Activated CD4-positive, alpha-beta T cell treated with anti-CD3 and anti-CD28 coated beads for 36 hours (primary cell): ENCODE results near the gene CCNY. TPM values are rescaled to one million over a fixed set of nuclear protein-coding genes. Genes with fewer than 3 reads are reported as not detected.
"Not testable (repeated sequence)": the region's sequence is repeated elsewhere in the genome, so short reads cannot be mapped to it uniquely, and the experiment has no call there.

Experiments
- ATAC-seq: fragments of 200-7000 bp; cut with Tn5 transposase; one replicate; pipeline ENCODE4 v1.10.0; 2021; ENCODE audit warnings: mild to moderate bottlenecking, moderate library complexity
- CTCF ChIA-PET: fragments of 350-600 bp; sonication (Branson Sonifier 250); formaldehyde crosslinking; loops from one replicate; lab custom pipeline; 2021; ENCODE audit warnings: antibody characterized with exemption; lab: Charles Lee
- POLR2A ChIA-PET: fragments of 350-600 bp; sonication (Branson Sonifier 250); formaldehyde crosslinking; loops from one replicate; lab custom pipeline; 2021; ENCODE audit warnings: antibody characterized with exemption, inconsistent platforms; lab: Charles Lee
- DNase-seq: peaks from one replicate; pipeline ENCODE4 v3.0.0-alpha.2; 2020
- H3K27ac Mint-ChIP-seq: one replicate; pipeline ENCODE4 v1.8.0; 2021; ENCODE audit warnings: mixed read lengths
- H3K27me3 Mint-ChIP-seq: one replicate; pipeline ENCODE4 v1.8.0; 2021; ENCODE audit warnings: mixed read lengths
- H3K36me3 Mint-ChIP-seq: one replicate; pipeline ENCODE4 v1.8.0; 2021; ENCODE audit warnings: low read depth, mixed read lengths
- H3K4me1 Mint-ChIP-seq: one replicate; pipeline ENCODE4 v1.8.0; 2021; ENCODE audit warnings: mixed read lengths
- H3K4me3 Mint-ChIP-seq: one replicate; pipeline ENCODE4 v1.8.0; 2021; ENCODE audit warnings: mild to moderate bottlenecking, moderate library complexity, mixed read lengths
- H3K9me3 Mint-ChIP-seq: one replicate; pipeline ENCODE4 v1.8.0; 2021; ENCODE audit warnings: low read depth, mixed read lengths
- intact Hi-C, 2 experiments: fragments of 100-400 bp; cut with DNase I in 1 of 2; cut with micrococcal nuclease in 1 of 2; formaldehyde crosslinking; loops; one replicate each; pipeline versions ENCODE4 v1.14.2 to v1.15.1; 2022 to 2024; cut with DNase I, micrococcal nuclease
- total RNA-seq, 2 experiments: library from RNA; stranded (reverse); gene quantifications; one replicate each; pipeline ENCODE4 v1.2.3, GENCODE V29; 2021

CCNY gene
- total RNA-seq, 2 experiments from 2014 or later, result 49.4 to 54.0 TPM

- ChIA-PET POLR2A (no interaction called here), CTCF (interaction anchor here (1.3 kb wide), 1 partner anchor 13 kb away, joined by 3 read pairs; no protein-coding TSS in a partner anchor)
- DNase-seq (no peak), ATAC-seq (no peak)
- Mint-ChIP-seq H3K27ac (no peak overlapping the region), H3K36me3 (peaks cover 2% of the 10 kb centered on the region), H3K9me3 (no peaks in the 10 kb centered on the region), H3K4me3 (no peak overlapping the region), H3K4me1 (peaks cover 51% of the 10 kb centered on the region), H3K27me3 (no peaks in the 10 kb centered on the region)
- intact Hi-C loops, result no loop called here
Measured at GRCh38 chr10:35396560-35397434, 60.5 kb downstream of the CCNY start.

- intact Hi-C loops, result no loop called here
- CTCF ChIA-PET, result interaction anchor here (0.8 to 1.3 kb wide), 2 partner anchors 12 to 19 kb away, joined by 3 read pairs; no protein-coding TSS in a partner anchor
- H3K9me3 Mint-ChIP-seq, result no peaks in the 10 kb centered on the region
Measured at GRCh38 chr10:35397953-35398352, 61.6 kb downstream of the CCNY start.

GRCh38 chr10:35398355-35398754 lies 62.0 kb downstream of the CCNY start:
- peaks cover 2% of the 10 kb centered on the region for H3K36me3 Mint-ChIP-seq
- POLR2A ChIA-PET, result no interaction called here
- no peaks in the 10 kb centered on the region for H3K9me3 Mint-ChIP-seq
- no peaks in the 10 kb centered on the region for H3K27me3 Mint-ChIP-seq
- intact Hi-C loops, result no loop called here
- no peak overlapping the region for H3K4me3 Mint-ChIP-seq
- ATAC-seq (no peak), DNase-seq (no peak)
- peaks cover 41% of the 10 kb centered on the region for H3K4me1 Mint-ChIP-seq
- CTCF ChIA-PET, result interaction anchor here (0.8 kb wide), 1 partner anchor 19 kb away, joined by 3 read pairs; no protein-coding TSS in a partner anchor
- H3K27ac Mint-ChIP-seq, result no peak overlapping the region

More at GRCh38 chr10:35397953-35398352, 61.6 kb downstream of the CCNY start:
- peaks cover 45% of the 10 kb centered on the region for H3K4me1 Mint-ChIP-seq
- DNase-seq, result no peak
- POLR2A ChIA-PET, result no interaction called here
- no peak overlapping the region for H3K27ac Mint-ChIP-seq
- H3K4me3 Mint-ChIP-seq, result no peak overlapping the region
- H3K36me3 Mint-ChIP-seq, result peaks cover 2% of the 10 kb centered on the region
- H3K27me3 Mint-ChIP-seq, result no peaks in the 10 kb centered on the region
- ATAC-seq, result no peak

GRCh38 chr10:35398908-35399307 lies 62.6 kb downstream of the CCNY start:
- no peak for DNase-seq
- Mint-ChIP-seq H3K27me3 (no peaks in the 10 kb centered on the region), H3K36me3 (peaks cover 2% of the 10 kb centered on the region), H3K4me3 (no peak overlapping the region), H3K27ac (no peak overlapping the region), H3K9me3 (no peaks in the 10 kb centered on the region), H3K4me1 (peaks cover 39% of the 10 kb centered on the region)
- no peak for ATAC-seq
- ChIA-PET POLR2A (no interaction called here), CTCF (interaction anchor here (0.5 kb wide), 1 partner anchor 426 kb away, joined by 3 read pairs; no protein-coding TSS in a partner anchor)
- intact Hi-C loops, result no loop called here

- Mint-ChIP-seq H3K36me3 (peaks cover 2% of the 10 kb centered on the region), H3K27ac (no peak overlapping the region), H3K9me3 (no peaks in the 10 kb centered on the region), H3K4me3 (no peak overlapping the region), H3K4me1 (peaks cover 32% of the 10 kb centered on the region), H3K27me3 (no peaks in the 10 kb centered on the region)
- ChIA-PET POLR2A (no interaction called here), CTCF (interaction anchor here (0.5 kb wide), 1 partner anchor 427 kb away, joined by 3 read pairs; no protein-coding TSS in a partner anchor)
- intact Hi-C loops, result no loop called here
- no peak for ATAC-seq
- no peak for DNase-seq
Measured at GRCh38 chr10:35399414-35400009, 63.2 kb downstream of the CCNY start.

- H3K27me3 Mint-ChIP-seq, result no peaks in the 10 kb centered on the region
- ChIA-PET POLR2A (no interaction called here), CTCF (interaction anchor here (0.9 kb wide), 1 partner anchor 9 kb away, joined by 3 read pairs; no protein-coding TSS in a partner anchor)
- DNase-seq (no peak), ATAC-seq (no peak)
- peaks cover 2% of the 10 kb centered on the region for H3K36me3 Mint-ChIP-seq
- intact Hi-C loops, result no loop called here
- no peaks in the 10 kb centered on the region for H3K9me3 Mint-ChIP-seq
- H3K4me3 Mint-ChIP-seq, result no peak overlapping the region
- H3K27ac Mint-ChIP-seq, result no peak overlapping the region
- H3K4me1 Mint-ChIP-seq, result peaks cover 25% of the 10 kb centered on the region
Measured at GRCh38 chr10:35400595-35401268, 64.4 kb downstream of the CCNY start.

- H3K27ac Mint-ChIP-seq, DNase-seq, ATAC-seq, CTCF ChIA-PET, H3K36me3 Mint-ChIP-seq, intact Hi-C loops, POLR2A ChIA-PET, H3K4me3 Mint-ChIP-seq, H3K27me3 Mint-ChIP-seq, H3K9me3 Mint-ChIP-seq: not testable (repeated sequence)
- peaks cover 25% of the 10 kb centered on the region for H3K4me1 Mint-ChIP-seq
Measured at GRCh38 chr10:35403491-35403890, 67.2 kb downstream of the CCNY start.

- POLR2A ChIA-PET, H3K27ac Mint-ChIP-seq, DNase-seq, H3K27me3 Mint-ChIP-seq, H3K36me3 Mint-ChIP-seq, H3K4me3 Mint-ChIP-seq, H3K9me3 Mint-ChIP-seq, CTCF ChIA-PET, ATAC-seq, intact Hi-C loops: not testable (repeated sequence)
- H3K4me1 Mint-ChIP-seq, result peaks cover 31% of the 10 kb centered on the region
Measured at GRCh38 chr10:35404077-35404476, 67.8 kb downstream of the CCNY start.

- H3K36me3 Mint-ChIP-seq, POLR2A ChIA-PET, H3K27me3 Mint-ChIP-seq, DNase-seq, intact Hi-C loops, ATAC-seq, H3K27ac Mint-ChIP-seq, CTCF ChIA-PET, H3K9me3 Mint-ChIP-seq, H3K4me3 Mint-ChIP-seq: not testable (repeated sequence)
- peaks cover 43% of the 10 kb centered on the region for H3K4me1 Mint-ChIP-seq
Measured at GRCh38 chr10:35406003-35406630, 69.8 kb downstream of the CCNY start.

GRCh38 chr10:35407696-35408095 lies 71.4 kb downstream of the CCNY start:
- POLR2A ChIA-PET, ATAC-seq, H3K27ac Mint-ChIP-seq, DNase-seq, intact Hi-C loops, H3K27me3 Mint-ChIP-seq, CTCF ChIA-PET, H3K9me3 Mint-ChIP-seq, H3K4me3 Mint-ChIP-seq, H3K36me3 Mint-ChIP-seq: not testable (repeated sequence)
- H3K4me1 Mint-ChIP-seq, result peaks cover 43% of the 10 kb centered on the region
